A549 (cell line): ENCODE data around the gene GNB4. TPM values are rescaled to one million over a fixed set of nuclear protein-coding genes. Genes with fewer than 3 reads are reported as not detected.

Source experiments
- ATAC-seq, 2 experiments: fragments of 200-7000 bp in 1 of 2; fragments of >200 bp in 1 of 2; cut with Nextera tagmentation in 1 of 2; cut with Tn5 transposase in 1 of 2; 3 replicates each; pipeline versions ENCODE4 v1.8.0 to v1.9.1; 2018 to 2020; ENCODE audit warnings: mild to moderate bottlenecking in 1 of 2, moderate library complexity in 1 of 2
- CTCF ChIA-PET: fragments of 300-600 bp; sonication (Branson Sonifier 250); formaldehyde crosslinking; extraction: SDS; loops from one replicate; lab custom pipeline; 2021; ENCODE audit warnings: antibody characterized with exemption, inconsistent platforms; lab: Yijun Ruan, JAX
- POLR2A ChIA-PET: fragments of 350-600 bp; formaldehyde crosslinking; extraction: SDS; loops from one replicate; lab custom pipeline; 2021; ENCODE audit warnings: antibody characterized with exemption, inconsistent platforms; lab: Yijun Ruan, JAX
- DNase-seq, 2 experiments: peaks; one replicate each; pipeline versions ENCODE4 v3.0.0 to v3.0.0-alpha.2; 2011 to 2016; ENCODE audit warnings: low read depth in 1 of 2, low spot score in 1 of 2
- FAIRE-seq: peaks from 2 replicates; lab custom pipeline; 2011; peaks lifted over from hg19 to GRCh38; lab: Jason Lieb, UNC
- H3K27ac ChIP-seq, 2 experiments: fragments of >200 bp; sonication (Bioruptor Twin); formaldehyde crosslinking; 3 replicates each; pipeline ENCODE4 v1.5.1; 2016 to 2017
- H3K4me1 ChIP-seq: fragments of >200 bp; sonication (Bioruptor Twin); formaldehyde crosslinking; 3 replicates; pipeline ENCODE4 v1.6.1; 2016
- H3K4me2 ChIP-seq: fragments of >200 bp; sonication (Bioruptor Twin); formaldehyde crosslinking; 3 replicates; pipeline ENCODE4 v1.6.1; 2016
- H3K4me3 ChIP-seq: fragments of >200 bp; sonication (Bioruptor Twin); formaldehyde crosslinking; 3 replicates; pipeline ENCODE4 v1.5.1; 2016
- H3K9me3 ChIP-seq: fragments of >200 bp; sonication (Bioruptor Twin); formaldehyde crosslinking; 3 replicates; pipeline ENCODE4 v1.6.1; 2016
- BCL3 ChIP-seq: fragments of >200 bp; sonication (Bioruptor Twin); formaldehyde crosslinking; IDR thresholded peaks from 3 replicates; pipeline ENCODE4 v1.6.1; 2016
- CBX2 ChIP-seq: fragments of 200-600 bp; sonication (generic); IDR thresholded peaks from 2 replicates; pipeline ENCODE4 v1.6.1; 2016; ENCODE audit warnings: low read depth, mild to moderate bottlenecking, borderline replicate concordance
- CBX8 ChIP-seq: fragments of 200-600 bp; sonication (generic); IDR thresholded peaks from 2 replicates; pipeline ENCODE4 v1.6.1; 2016
- CHD2 ChIP-seq: fragments of 150-350 bp; IDR thresholded peaks from 2 replicates; pipeline ENCODE4 v1.6.1; 2014; ENCODE audit warnings: low read length; ENCODE audit not compliant: partially characterized antibody
- CHD4 ChIP-seq: fragments of 200-600 bp; sonication (generic); IDR thresholded peaks from 2 replicates; pipeline ENCODE4 v1.6.1; 2016; ENCODE audit warnings: antibody characterized with exemption, mild to moderate bottlenecking, borderline replicate concordance
- CTCF ChIP-seq: fragments of >200 bp; sonication (Bioruptor Twin); formaldehyde crosslinking; IDR thresholded peaks from 3 replicates; pipeline ENCODE4 v1.5.1; 2016
- E2F6 ChIP-seq: IDR thresholded peaks from 2 replicates; pipeline ENCODE4 v1.6.1; 2012; ENCODE audit warnings: low read depth, borderline replicate concordance
- EHF ChIP-seq: fragments of 250-450 bp; sonication (Bioruptor Pico); IDR thresholded peaks from 2 replicates; pipeline ENCODE4 v1.5.0; 2020; ENCODE audit warnings: mild to moderate bottlenecking
- ESRRA ChIP-seq: fragments of 150-350 bp; IDR thresholded peaks from 2 replicates; pipeline ENCODE4 v1.6.1; 2014; ENCODE audit warnings: mild to moderate bottlenecking, low read length, borderline replicate concordance
- FOSB ChIP-seq: fragments of 250-450 bp; sonication (Bioruptor Pico); IDR thresholded peaks from 2 replicates; pipeline ENCODE4 v1.5.0; 2020; ENCODE audit warnings: mild to moderate bottlenecking, moderate library complexity
- FOSL2 ChIP-seq, 2 experiments: fragments of 450-650 bp in 1 of 2; fragments of >200 bp in 1 of 2; sonication (Bioruptor Twin) in 1 of 2; formaldehyde crosslinking; IDR thresholded peaks; 2 replicates each; pipeline versions ENCODE4 v1.5.0 to v1.6.1; 2016 to 2020; ENCODE audit warnings: mild to moderate bottlenecking in 1 of 2, moderate library complexity in 1 of 2
- FOXS1 ChIP-seq: fragments of 250-450 bp; sonication (Bioruptor Pico); IDR thresholded peaks from 2 replicates; pipeline ENCODE4 v1.5.0; 2020; ENCODE audit warnings: mild to moderate bottlenecking, moderate library complexity
- GATA3 ChIP-seq: IDR thresholded peaks from 2 replicates; pipeline ENCODE4 v1.6.1; 2012; ENCODE audit warnings: borderline replicate concordance
- HDAC2 ChIP-seq: fragments of 200-600 bp; sonication (generic); IDR thresholded peaks from 2 replicates; pipeline ENCODE4 v1.6.1; 2016
- HES2 ChIP-seq: fragments of >200 bp; sonication (Bioruptor Twin); formaldehyde crosslinking; IDR thresholded peaks from 2 replicates; pipeline ENCODE4 v1.6.1; 2016
- HOXB5 ChIP-seq: fragments of 250-450 bp; sonication (Bioruptor Pico); IDR thresholded peaks from 2 replicates; pipeline ENCODE4 v1.5.0; 2020; ENCODE audit warnings: mild to moderate bottlenecking, moderate library complexity
- JUNB ChIP-seq: fragments of >200 bp; sonication (Bioruptor Twin); formaldehyde crosslinking; IDR thresholded peaks from 2 replicates; pipeline ENCODE4 v1.6.1; 2016
- KDM1A ChIP-seq: fragments of 200-600 bp; sonication (generic); IDR thresholded peaks from 2 replicates; pipeline ENCODE4 v1.6.1; 2016; ENCODE audit warnings: low read depth, mild to moderate bottlenecking
- MYC ChIP-seq: IDR thresholded peaks from 2 replicates; pipeline ENCODE4 v1.6.1; 2012; ENCODE audit warnings: mild to moderate bottlenecking, inconsistent platforms, low read length, improper control_type of control experiment, borderline replicate concordance
- PBX3 ChIP-seq: IDR thresholded peaks from 2 replicates; pipeline ENCODE4 v1.6.1; 2012
- POLR2A ChIP-seq: IDR thresholded peaks from 2 replicates; pipeline ENCODE4 v1.6.1; 2012; ENCODE audit warnings: mild to moderate bottlenecking, low read length
- POLR2AphosphoS2 ChIP-seq: conservative IDR thresholded peaks from 2 replicates; pipeline ENCODE4 v1.6.1; 2012; ENCODE audit warnings: low read length, improper control_type of control experiment, inconsistent platforms
- RAD21 ChIP-seq, 2 experiments: fragments of >200 bp in 1 of 2; sonication (Bioruptor Twin) in 1 of 2; formaldehyde crosslinking in 1 of 2; IDR thresholded peaks in 1 of 2; conservative IDR thresholded peaks in 1 of 2; 2 replicates in 1 of 2; 3 replicates in 1 of 2; pipeline ENCODE4 v1.6.1; 2012 to 2018; ENCODE audit warnings: inconsistent platforms in 1 of 2
- RCOR1 ChIP-seq: fragments of 150-350 bp; IDR thresholded peaks from 2 replicates; pipeline ENCODE4 v1.6.1; 2014; ENCODE audit warnings: antibody characterized with exemption, low read length, low read depth
- REST ChIP-seq: fragments of 200-600 bp; sonication (generic); IDR thresholded peaks from 2 replicates; pipeline ENCODE4 v1.6.1; 2016; ENCODE audit warnings: antibody characterized with exemption, mild to moderate bottlenecking, moderate library complexity
- RFX5 ChIP-seq: fragments of 450-650 bp; IDR thresholded peaks from 2 replicates; pipeline ENCODE4 v1.7.1; 2014; ENCODE audit warnings: antibody characterized with exemption, mild to moderate bottlenecking, moderate library complexity
- RNF2 ChIP-seq: fragments of 200-600 bp; sonication (generic); IDR thresholded peaks from 2 replicates; pipeline ENCODE4 v1.6.1; 2016; ENCODE audit warnings: low read depth, mild to moderate bottlenecking, antibody characterized with exemption, moderate library complexity, borderline replicate concordance
- ZC3H11A ChIP-seq: fragments of 450-650 bp; IDR thresholded peaks from 2 replicates; pipeline ENCODE4 v1.6.1; 2014; ENCODE audit warnings: antibody characterized with exemption, mild to moderate bottlenecking
- ZFP36 ChIP-seq: fragments of 450-650 bp; IDR thresholded peaks from 2 replicates; pipeline ENCODE4 v1.6.1; 2014; ENCODE audit warnings: borderline replicate concordance; ENCODE audit not compliant: partially characterized antibody
- WGBS: methylation state at CpG from one replicate; pipeline ENCODE4 v1.1.6; 2017; ENCODE audit errors: missing lambda C conversion rate; 5-methylcytosine and 5-hydroxymethylcytosine counted together
- polyA plus RNA-seq, 4 experiments: library from polyadenylated mRNA; depleted of rRNA in 3 of 4; stranded (reverse); fragments of >200 nt; fragmentation: RNase III in 1 of 4; extraction: RNeasy Plus Mini Kit Qiagen cat#74134 plus additional on column Dnase treatment in 1 of 4; gene quantifications; 2 replicates in 3 of 4; 3 replicates in 1 of 4; pipeline ENCODE4 v1.2.3, GENCODE V29; 2011 to 2017

GNB4 gene
- polyA plus RNA-seq, 2 of the 4 experiments (the other 2 are of a cell fraction), result 10.9 to 22.7 TPM

GRCh38 chr3:179391906-179392305, 59.4 kb downstream of the GNB4 start:
- DNase-seq, result no peak
- no peak for TF ChIP-seq EHF (CRISPR knock-in tag)
- TF ChIP-seq MYC, result no peak
- no peak for TF ChIP-seq REST
- no peak for TF ChIP-seq HOXB5 (CRISPR knock-in tag)
- no peak for TF ChIP-seq GATA3
- no peak for TF ChIP-seq CTCF
- no peak for TF ChIP-seq CHD2
- TF ChIP-seq RCOR1, result no peak
- no peak for TF ChIP-seq FOSL2 (IDR thresholded peaks at IDR 0.05)
- no peak for TF ChIP-seq FOSL2 (CRISPR knock-in tag; IDR thresholded peaks at IDR 0.05)
- TF ChIP-seq JUNB, result no peak
- no peak for TF ChIP-seq BCL3
- no peak for TF ChIP-seq PBX3
- TF ChIP-seq ZFP36, result no peak
- no peak for TF ChIP-seq RFX5
- no peak for TF ChIP-seq CHD4
- TF ChIP-seq FOSB (CRISPR knock-in tag), result no peak
- no peak for TF ChIP-seq HES2
- TF ChIP-seq FOXS1 (CRISPR knock-in tag), result no peak
- no peak for TF ChIP-seq CBX8
- CTCF ChIA-PET, result no interaction called here
- WGBS, result 80% methylated on average over 1 of the region's 1 CpG
- no peak overlapping the region for H3K4me3 ChIP-seq
- no peak for ATAC-seq
- no peak overlapping the region for H3K27ac ChIP-seq
- no peaks in the 10 kb centered on the region for H3K9me3 ChIP-seq
- H3K4me2 ChIP-seq, result no peak overlapping the region
- FAIRE-seq, result no peak
- POLR2A ChIA-PET, result no interaction called here
- H3K4me1 ChIP-seq, result no peaks in the 10 kb centered on the region; the same call in 2 of the 3 replicates

GRCh38 chr3:179376474-179376873, 74.8 kb downstream of the GNB4 start:
- no peak overlapping the region for H3K4me3 ChIP-seq
- no peak for DNase-seq
- H3K27ac ChIP-seq, result no peak overlapping the region
- no peak for FAIRE-seq
- TF ChIP-seq POLR2AphosphoS2 (no peak), EHF (CRISPR knock-in tag) (no peak), KDM1A (no peak), HOXB5 (CRISPR knock-in tag) (no peak), CBX2 (no peak), ZC3H11A (no peak), RAD21 (conservative IDR thresholded peaks at IDR 0.05 in 1 of 2, IDR thresholded peaks at IDR 0.05 in 1 of 2) (no peak), FOSL2 (IDR thresholded peaks at IDR 0.05) (no peak), FOSL2 (CRISPR knock-in tag; IDR thresholded peaks at IDR 0.05) (no peak), BCL3 (no peak), HDAC2 (no peak), ESRRA (no peak), RCOR1 (no peak), RNF2 (no peak), POLR2A (no peak), E2F6 (no peak)
- POLR2A ChIA-PET, result no interaction called here
- no peaks in the 10 kb centered on the region for H3K4me1 ChIP-seq
- CTCF ChIA-PET, result interaction anchor here (1.0 kb wide), 1 partner anchor 127 kb away, joined by 3 read pairs; no protein-coding TSS in a partner anchor
- no peak overlapping the region for H3K4me2 ChIP-seq
- WGBS, result 87% methylated on average over 1 of the region's 1 CpG
- H3K9me3 ChIP-seq, result no peaks in the 10 kb centered on the region
- no peak for ATAC-seq
